ENCODE results near the gene PAPPA. TPM values are rescaled to one million over a fixed set of nuclear protein-coding genes. Genes with fewer than 3 reads are reported as not detected.

The PAPPA gene
- total and polyA plus RNA-seq, 7 experiments from 2014 or later: 0.07 to 0.64 (median 0.48) TPM; not detected in 4

GRCh38 chr9:116360989-116361388 is 207.4 kb downstream of the PAPPA start:
- H3K27me3 ChIP-seq (ENCODE audit: control insufficient read depth in 2 of 2, insufficient read depth in 2 of 2, low read length in 2 of 2): no peaks in the 10 kb centered on the region
- Mint-ChIP-seq H3K36me3 (no peaks in the 10 kb centered on the region), H3K27ac (no peak overlapping the region), H3K27me3 (no peaks in the 10 kb centered on the region), H3K9me3 (peaks cover 0 to 3% (median 0%) of the 10 kb centered on the region in 11 donors), H3K4me1 (peaks cover 0 to 1% (median 0%) of the 10 kb centered on the region in 7 donors), H3K4me3 (no peak overlapping the region)
- no peaks in the 10 kb centered on the region for H3K9me3 ChIP-seq (ENCODE audit: control insufficient read depth in 2 of 3, low read length in 3 of 3)
- H3K4me3 ChIP-seq (ENCODE audit: low read length): no peak overlapping the region
- H3K36me3 ChIP-seq (ENCODE audit: control insufficient read depth in 2 of 3, insufficient read depth in 3 of 3, low read length in 3 of 3): no peaks in the 10 kb centered on the region
- ATAC-seq (no peak), DNase-seq (no peak)
- H3K27ac ChIP-seq (ENCODE audit: low read depth, low read length): no peak overlapping the region
- ChIA-PET CTCF (no interaction called here), POLR2A (no interaction called here)
- intact Hi-C loops (cut with micrococcal nuclease): no loop called here
- no peaks in the 10 kb centered on the region for H3K4me1 ChIP-seq (ENCODE audit: control insufficient read depth in 2 of 2, insufficient read depth in 2 of 2, low read length in 2 of 2)

- intact Hi-C loops (cut with micrococcal nuclease): no loop called here
- no peaks in the 10 kb centered on the region for H3K9me3 ChIP-seq (ENCODE audit: control insufficient read depth in 2 of 3, low read length in 3 of 3)
- no peak for DNase-seq
- no peaks in the 10 kb centered on the region for H3K27me3 ChIP-seq (ENCODE audit: control insufficient read depth in 2 of 2, insufficient read depth in 2 of 2, low read length in 2 of 2)
- Mint-ChIP-seq H3K4me3 (no peak overlapping the region), H3K9me3 (peaks cover 0 to 3% (median 0%) of the 10 kb centered on the region in 11 donors), H3K36me3 (no peaks in the 10 kb centered on the region), H3K27ac (no peak overlapping the region), H3K27me3 (no peaks in the 10 kb centered on the region), H3K4me1 (peaks cover 0 to 1% (median 0%) of the 10 kb centered on the region in 7 donors)
- no peak overlapping the region for H3K27ac ChIP-seq (ENCODE audit: low read depth, low read length)
- no peaks in the 10 kb centered on the region for H3K4me1 ChIP-seq (ENCODE audit: control insufficient read depth in 2 of 2, insufficient read depth in 2 of 2, low read length in 2 of 2)
- H3K4me3 ChIP-seq (ENCODE audit: low read length): no peak overlapping the region
- ChIA-PET POLR2A (no interaction called here), CTCF (no interaction called here)
- H3K36me3 ChIP-seq (ENCODE audit: control insufficient read depth in 2 of 3, insufficient read depth in 3 of 3, low read length in 3 of 3): no peaks in the 10 kb centered on the region
- ATAC-seq: no peak
These were observed 208.0 kb downstream of the PAPPA start for GRCh38 chr9:116361547-116361946.

- Mint-ChIP-seq H3K27ac (no peak overlapping the region), H3K4me3 (no peak overlapping the region), H3K36me3 (no peaks in the 10 kb centered on the region), H3K4me1 (peaks cover 0 to 1% (median 0%) of the 10 kb centered on the region in 7 donors), H3K9me3 (peaks cover 0 to 3% (median 0%) of the 10 kb centered on the region in 11 donors), H3K27me3 (no peaks in the 10 kb centered on the region)
- intact Hi-C loops (cut with micrococcal nuclease): no loop called here
- no peak for ATAC-seq
- H3K27ac ChIP-seq (ENCODE audit: low read depth, low read length): no peak overlapping the region
- POLR2A ChIA-PET: no interaction called here
- no peaks in the 10 kb centered on the region for H3K36me3 ChIP-seq (ENCODE audit: control insufficient read depth in 2 of 3, insufficient read depth in 3 of 3, low read length in 3 of 3)
- H3K4me1 ChIP-seq (ENCODE audit: control insufficient read depth in 2 of 2, insufficient read depth in 2 of 2, low read length in 2 of 2): no peaks in the 10 kb centered on the region
- no peak overlapping the region for H3K4me3 ChIP-seq (ENCODE audit: low read length)
- no peaks in the 10 kb centered on the region for H3K9me3 ChIP-seq (ENCODE audit: control insufficient read depth in 2 of 3, low read length in 3 of 3)
- no peaks in the 10 kb centered on the region for H3K27me3 ChIP-seq (ENCODE audit: control insufficient read depth in 2 of 2, insufficient read depth in 2 of 2, low read length in 2 of 2)
- CTCF ChIA-PET: no interaction called here
- DNase-seq: no peak
These were observed 208.9 kb downstream of the PAPPA start for GRCh38 chr9:116362493-116362892.

GRCh38 chr9:116365056-116365471 is 211.5 kb downstream of the PAPPA start:
- no peaks in the 10 kb centered on the region for H3K4me1 ChIP-seq (ENCODE audit: control insufficient read depth in 2 of 2, insufficient read depth in 2 of 2, low read length in 2 of 2)
- H3K9me3 Mint-ChIP-seq: no peaks in the 10 kb centered on the region
- POLR2A ChIA-PET: no interaction called here

GRCh38 chr9:116366241-116366640 is 212.7 kb downstream of the PAPPA start:
- Histone ChIP-seq H3K36me3 (ENCODE audit: control insufficient read depth in 2 of 3, insufficient read depth in 3 of 3, low read length in 3 of 3) (no peaks in the 10 kb centered on the region), H3K4me3 (ENCODE audit: low read length) (no peak overlapping the region), H3K27me3 (ENCODE audit: control insufficient read depth in 2 of 2, insufficient read depth in 2 of 2, low read length in 2 of 2) (no peaks in the 10 kb centered on the region), H3K27ac (ENCODE audit: low read depth, low read length) (no peak overlapping the region), H3K9me3 (ENCODE audit: control insufficient read depth in 2 of 3, low read length in 3 of 3) (no peaks in the 10 kb centered on the region), H3K4me1 (ENCODE audit: control insufficient read depth in 2 of 2, insufficient read depth in 2 of 2, low read length in 2 of 2) (no peaks in the 10 kb centered on the region)
- intact Hi-C loops (cut with micrococcal nuclease): no loop called here
- no peaks in the 10 kb centered on the region for H3K9me3 Mint-ChIP-seq
- ATAC-seq (no peak), DNase-seq (no peak)
- H3K27ac Mint-ChIP-seq: no peak overlapping the region
- no peaks in the 10 kb centered on the region for H3K27me3 Mint-ChIP-seq
- H3K36me3 Mint-ChIP-seq: peaks cover 0 to 3% (median 0%) of the 10 kb centered on the region in 5 donors
- peaks cover 0 to 3% (median 0%) of the 10 kb centered on the region in 7 donors for H3K4me1 Mint-ChIP-seq
- POLR2A ChIA-PET: no interaction called here
- H3K4me3 Mint-ChIP-seq: no peak overlapping the region
- CTCF ChIA-PET: no interaction called here

More at GRCh38 chr9:116365056-116365471, 211.5 kb downstream of the PAPPA start:
- Histone ChIP-seq H3K36me3 (ENCODE audit: control insufficient read depth in 2 of 3, insufficient read depth in 3 of 3, low read length in 3 of 3) (no peaks in the 10 kb centered on the region), H3K4me3 (ENCODE audit: low read length) (no peak overlapping the region), H3K9me3 (ENCODE audit: control insufficient read depth in 2 of 3, low read length in 3 of 3) (no peaks in the 10 kb centered on the region), H3K27ac (ENCODE audit: low read depth, low read length) (no peak overlapping the region), H3K27me3 (ENCODE audit: control insufficient read depth in 2 of 2, insufficient read depth in 2 of 2, low read length in 2 of 2) (no peaks in the 10 kb centered on the region)
- DNase-seq: no peak
- Mint-ChIP-seq H3K4me1 (peaks cover 0 to 3% (median 0%) of the 10 kb centered on the region in 7 donors), H3K36me3 (peaks cover 0 to 3% (median 0%) of the 10 kb centered on the region in 5 donors), H3K27ac (no peak overlapping the region), H3K27me3 (no peaks in the 10 kb centered on the region), H3K4me3 (no peak overlapping the region)
- intact Hi-C loops (cut with micrococcal nuclease): no loop called here
- CTCF ChIA-PET: no interaction called here
- ATAC-seq: no peak

- CTCF ChIA-PET: no interaction called here
- H3K4me1 Mint-ChIP-seq: peaks cover 0 to 2% (median 0%) of the 10 kb centered on the region in 7 donors
- ATAC-seq (no peak), DNase-seq (no peak)
- no peak overlapping the region for H3K4me3 ChIP-seq (ENCODE audit: low read length)
- POLR2A ChIA-PET: no interaction called here
- H3K9me3 ChIP-seq (ENCODE audit: control insufficient read depth in 2 of 3, low read length in 3 of 3): no peaks in the 10 kb centered on the region
- no peaks in the 10 kb centered on the region for H3K27me3 Mint-ChIP-seq
- no peak overlapping the region for H3K27ac ChIP-seq (ENCODE audit: low read depth, low read length)
- peaks cover 0 to 3% (median under 1%) of the 10 kb centered on the region in 5 donors for H3K36me3 Mint-ChIP-seq
- H3K9me3 Mint-ChIP-seq: no peaks in the 10 kb centered on the region
- H3K4me1 ChIP-seq (ENCODE audit: control insufficient read depth in 2 of 2, insufficient read depth in 2 of 2, low read length in 2 of 2): no peaks in the 10 kb centered on the region
- no peaks in the 10 kb centered on the region for H3K36me3 ChIP-seq (ENCODE audit: control insufficient read depth in 2 of 3, insufficient read depth in 3 of 3, low read length in 3 of 3)
- H3K27ac Mint-ChIP-seq: no peak overlapping the region
- H3K27me3 ChIP-seq (ENCODE audit: control insufficient read depth in 2 of 2, insufficient read depth in 2 of 2, low read length in 2 of 2): no peaks in the 10 kb centered on the region
- H3K4me3 Mint-ChIP-seq: no peak overlapping the region
- intact Hi-C loops (cut with micrococcal nuclease): no loop called here
These were observed 215.1 kb downstream of the PAPPA start for GRCh38 chr9:116368680-116369079.

GRCh38 chr9:116369706-116370105 is 216.1 kb downstream of the PAPPA start:
- H3K4me3 Mint-ChIP-seq: no peak overlapping the region
- intact Hi-C loops (cut with micrococcal nuclease): no loop called here
- Histone ChIP-seq H3K4me1 (ENCODE audit: control insufficient read depth in 2 of 2, insufficient read depth in 2 of 2, low read length in 2 of 2) (no peaks in the 10 kb centered on the region), H3K36me3 (ENCODE audit: control insufficient read depth in 2 of 3, insufficient read depth in 3 of 3, low read length in 3 of 3) (no peaks in the 10 kb centered on the region), H3K27me3 (ENCODE audit: control insufficient read depth in 2 of 2, insufficient read depth in 2 of 2, low read length in 2 of 2) (no peaks in the 10 kb centered on the region), H3K9me3 (ENCODE audit: control insufficient read depth in 2 of 3, low read length in 3 of 3) (no peaks in the 10 kb centered on the region), H3K27ac (ENCODE audit: low read depth, low read length) (no peak overlapping the region), H3K4me3 (ENCODE audit: low read length) (no peak overlapping the region)
- peaks cover 0 to 7% (median 5%) of the 10 kb centered on the region in 5 donors for H3K36me3 Mint-ChIP-seq
- DNase-seq: no peak
- no peak for ATAC-seq
- H3K4me1 Mint-ChIP-seq: peaks cover 0 to 2% (median 0%) of the 10 kb centered on the region in 7 donors
- no peaks in the 10 kb centered on the region for H3K27me3 Mint-ChIP-seq
- H3K9me3 Mint-ChIP-seq: peaks cover 0 to 2% (median 0%) of the 10 kb centered on the region in 11 donors
- ChIA-PET POLR2A (no interaction called here), CTCF (no interaction called here)
- no peak overlapping the region for H3K27ac Mint-ChIP-seq
